WTC11 (cell line): ENCODE measurements around the gene LASP1. TPM values are rescaled to one million over a fixed set of nuclear protein-coding genes. Genes with fewer than 3 reads are reported as not detected.
"Not testable (repeated sequence)": the region's sequence is repeated elsewhere in the genome, so short reads cannot be mapped to it uniquely, and the experiment has no call there.

Source experiments
- ATAC-seq: fragments of 200-7000 bp; cut with Tn5 transposase; 2 replicates; pipeline ENCODE4 v1.10.0; 2021; ENCODE audit warnings: mild to moderate bottlenecking, moderate library complexity
- CTCF ChIA-PET: fragments of 300-600 bp; sonication (Branson Sonifier 250); formaldehyde crosslinking; loops from one replicate; lab custom pipeline; 2021; ENCODE audit warnings: antibody characterized with exemption; lab: Charles Lee
- POLR2A ChIA-PET: fragments of 350-600 bp; sonication (Branson Sonifier 250); formaldehyde crosslinking; loops from one replicate; lab custom pipeline; 2021; ENCODE audit warnings: antibody characterized with exemption; lab: Charles Lee
- DNase-seq: peaks from one replicate; pipeline ENCODE4 v3.0.0; 2021; ENCODE audit warnings: low spot score
- H3K27ac Mint-ChIP-seq: 2 replicates; pipeline ENCODE4 v1.8.0; 2021; ENCODE audit warnings: mixed read lengths
- H3K27me3 Mint-ChIP-seq: 2 replicates; pipeline ENCODE4 v1.8.0; 2021; ENCODE audit warnings: low read depth, mild to moderate bottlenecking, moderate library complexity, mixed read lengths
- H3K36me3 Mint-ChIP-seq: 2 replicates; pipeline ENCODE4 v1.8.0; 2021; ENCODE audit warnings: mixed read lengths
- H3K4me1 Mint-ChIP-seq: 2 replicates; pipeline ENCODE4 v1.8.0; 2022; ENCODE audit warnings: mixed read lengths
- H3K4me3 Mint-ChIP-seq: 2 replicates; pipeline ENCODE4 v1.8.0; 2021; ENCODE audit warnings: mild to moderate bottlenecking, moderate library complexity, mixed read lengths
- H3K9me3 Mint-ChIP-seq: 2 replicates; pipeline ENCODE4 v1.8.0; 2021; ENCODE audit warnings: mixed read lengths
- FOXJ3 ChIP-seq: sonication (generic); formaldehyde crosslinking; IDR thresholded peaks from 2 replicates; pipeline ENCODE4 v1.9.0; 2021; ENCODE audit warnings: missing genetic modification reagents, mild to moderate bottlenecking, borderline replicate concordance
- FOXK1 ChIP-seq: sonication (generic); formaldehyde crosslinking; IDR thresholded peaks from 2 replicates; pipeline ENCODE4 v1.8.0; 2022; ENCODE audit warnings: mild to moderate bottlenecking, moderate library complexity, missing genetic modification reagents
- JAZF1 ChIP-seq: fragments of 250-450 bp; sonication (Bioruptor Pico); IDR thresholded peaks from 2 replicates; pipeline ENCODE4 v1.9.0; 2021; ENCODE audit warnings: moderate library complexity, mild to moderate bottlenecking, inconsistent platforms
- NFATC4 ChIP-seq: fragments of 250-450 bp; sonication (Bioruptor Pico); IDR thresholded peaks from 2 replicates; pipeline ENCODE4 v1.9.0; 2021; ENCODE audit warnings: mild to moderate bottlenecking
- NFYB ChIP-seq: sonication (generic); formaldehyde crosslinking; conservative IDR thresholded peaks from 2 replicates; pipeline ENCODE4 v1.8.0; 2022; ENCODE audit warnings: low read depth, missing genetic modification reagents
- OVOL2 ChIP-seq: fragments of 250-450 bp; sonication (Bioruptor Pico); IDR thresholded peaks from 2 replicates; pipeline ENCODE4 v1.9.0; 2021; ENCODE audit warnings: mild to moderate bottlenecking, borderline replicate concordance
- RELA ChIP-seq: sonication (generic); formaldehyde crosslinking; IDR thresholded peaks from 2 replicates; pipeline ENCODE4 v1.8.1; 2022; ENCODE audit warnings: missing genetic modification reagents, mild to moderate bottlenecking, borderline replicate concordance
- RORB ChIP-seq: fragments of 250-450 bp; sonication (Bioruptor Pico); IDR thresholded peaks from 2 replicates; pipeline ENCODE4 v1.9.0; 2021; ENCODE audit warnings: mild to moderate bottlenecking
- SOX15 ChIP-seq: fragments of 250-450 bp; sonication (Bioruptor Pico); IDR thresholded peaks from 2 replicates; pipeline ENCODE4 v1.9.0; 2021; ENCODE audit warnings: mild to moderate bottlenecking
- TCF7 ChIP-seq: sonication (generic); formaldehyde crosslinking; IDR thresholded peaks from 2 replicates; pipeline ENCODE4 v1.8.0; 2022; ENCODE audit warnings: mild to moderate bottlenecking, low read depth, missing genetic modification reagents, moderate library complexity
- ZNF232 ChIP-seq: sonication (generic); formaldehyde crosslinking; IDR thresholded peaks from 2 replicates; pipeline ENCODE4 v1.8.0; 2022; ENCODE audit warnings: mild to moderate bottlenecking, missing genetic modification reagents
- total RNA-seq: library from RNA; stranded (reverse); gene quantifications from 3 replicates; pipeline ENCODE4 v1.2.3, GENCODE V29; 2021
- TF ChIP-seq, protein P1 (sequence below): fragments of 250-450 bp; sonication (Bioruptor Pico); IDR thresholded peaks from 2 replicates; pipeline ENCODE4 v1.9.0; 2021; ENCODE audit warnings: moderate library complexity, mild to moderate bottlenecking, inconsistent platforms, borderline replicate concordance
- TF ChIP-seq, protein P2 (sequence below): sonication (generic); formaldehyde crosslinking; IDR thresholded peaks from 2 replicates; pipeline ENCODE4 v1.8.1; 2022; ENCODE audit warnings: mild to moderate bottlenecking, moderate library complexity, missing genetic modification reagents
- TF ChIP-seq, protein P3 (sequence below): sonication (generic); formaldehyde crosslinking; IDR thresholded peaks from 2 replicates; pipeline ENCODE4 v1.8.0; 2022; ENCODE audit warnings: mild to moderate bottlenecking, missing genetic modification reagents
- TF ChIP-seq, protein P4 (sequence below): sonication (generic); formaldehyde crosslinking; IDR thresholded peaks from 2 replicates; pipeline ENCODE4 v1.8.1; 2022; ENCODE audit warnings: missing genetic modification reagents, borderline replicate concordance
- TF ChIP-seq, protein P5 (sequence below): fragments of 250-450 bp; sonication (Bioruptor Pico); IDR thresholded peaks from 2 replicates; pipeline ENCODE4 v1.9.0; 2021; ENCODE audit warnings: mild to moderate bottlenecking
- TF ChIP-seq, protein P6 (sequence below): sonication (generic); formaldehyde crosslinking; IDR thresholded peaks from 2 replicates; pipeline ENCODE4 v1.8.1; 2023; ENCODE audit warnings: mild to moderate bottlenecking, missing genetic modification reagents, moderate library complexity

LASP1 gene
- total RNA-seq, 1 experiment from 2014 or later: 139 TPM

DNA sequence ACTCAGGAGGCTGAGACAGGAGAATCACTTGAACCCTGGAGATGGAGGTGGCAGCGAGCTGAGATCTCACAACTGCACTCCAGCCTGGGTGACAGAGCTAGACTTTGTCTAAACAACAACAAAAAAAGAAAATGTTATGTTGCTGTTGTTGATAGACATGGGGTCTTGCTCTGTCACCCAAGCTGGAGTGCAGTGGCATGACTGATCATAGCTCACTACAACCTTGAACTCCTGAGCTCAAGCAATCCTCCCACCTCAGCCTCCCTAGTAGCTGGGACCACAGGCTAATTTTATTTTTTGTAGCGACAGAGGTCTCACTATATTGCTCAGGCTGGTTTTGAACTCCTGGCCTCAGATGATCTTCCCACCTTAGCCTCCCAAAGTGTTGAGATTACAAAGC, 77.3 kb downstream of the LASP1 start:
- Mint-ChIP-seq H3K4me3 (no peak overlapping the region), H3K9me3 (no peaks in the 10 kb centered on the region), H3K4me1 (no peaks in the 10 kb centered on the region), H3K27me3 (no peaks in the 10 kb centered on the region), H3K27ac (no peak overlapping the region), H3K36me3 (no peaks in the 10 kb centered on the region)
- POLR2A ChIA-PET: interaction anchor here (0.6 kb wide), 1 partner anchor 9 kb away, joined by 3 read pairs; no protein-coding TSS in a partner anchor
- ATAC-seq (no peak), DNase-seq (no peak)
- CTCF ChIA-PET: no interaction called here
- no peak for TF ChIP-seq NFYB (CRISPR knock-in tag)

DNA sequence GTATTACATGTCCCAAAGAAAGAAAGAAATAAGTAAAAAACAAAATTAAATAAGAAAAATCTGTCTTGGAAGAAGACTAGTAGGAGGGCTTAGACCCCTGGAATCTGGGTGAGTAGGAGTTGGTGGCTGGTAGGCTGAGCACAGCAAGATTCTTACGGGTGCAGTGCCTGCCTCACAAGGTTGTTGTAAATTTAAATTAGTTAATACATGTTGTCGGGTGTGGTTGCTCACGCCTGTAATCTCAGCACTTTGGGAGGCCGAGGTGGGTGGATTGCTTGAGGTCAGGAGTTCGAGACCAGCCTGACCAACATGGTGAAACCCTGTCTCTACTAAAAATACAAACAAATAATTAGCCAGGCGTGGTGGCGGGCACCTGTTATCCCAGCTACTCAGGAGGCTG, 83.9 kb downstream of the LASP1 start:
- CTCF ChIA-PET, ATAC-seq, H3K9me3 Mint-ChIP-seq, POLR2A ChIA-PET, H3K4me3 Mint-ChIP-seq, H3K4me1 Mint-ChIP-seq, H3K27me3 Mint-ChIP-seq, H3K27ac Mint-ChIP-seq, H3K36me3 Mint-ChIP-seq, DNase-seq: not testable (repeated sequence)

DNA sequence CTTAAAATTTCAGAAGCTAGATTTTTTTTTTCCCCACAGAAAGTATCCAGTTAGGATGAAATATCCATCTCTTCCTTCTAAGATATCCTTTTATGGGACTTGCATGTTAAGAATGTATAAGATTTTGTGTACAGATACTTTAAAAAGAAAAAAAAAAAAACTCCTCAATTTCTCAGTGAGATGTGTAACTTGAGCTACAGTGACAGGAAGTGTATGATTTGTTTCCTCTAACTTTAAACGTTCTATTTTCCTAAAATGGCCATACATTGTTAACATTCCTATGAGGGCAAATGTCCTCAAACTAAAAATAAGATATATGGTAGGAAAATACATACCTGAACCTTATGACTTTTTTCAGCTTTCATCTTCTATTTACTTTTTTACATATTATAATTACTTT, 88.5 kb downstream of the LASP1 start:
- Mint-ChIP-seq H3K27me3 (no peaks in the 10 kb centered on the region), H3K4me3 (no peak overlapping the region), H3K9me3 (no peaks in the 10 kb centered on the region), H3K27ac (no peak overlapping the region), H3K4me1 (no peaks in the 10 kb centered on the region), H3K36me3 (no peaks in the 10 kb centered on the region)
- ChIA-PET CTCF (interaction anchor here (1.9 kb wide), 1 partner anchor 34 kb away, joined by 8 read pairs; the partner anchor contains the start of gene LASP1NB), POLR2A (no interaction called here)
- no peak for ATAC-seq
- DNase-seq: no peak
- TF ChIP-seq TCF7 (CRISPR knock-in tag): no peak
- no peak for TF ChIP-seq RELA

DNA sequence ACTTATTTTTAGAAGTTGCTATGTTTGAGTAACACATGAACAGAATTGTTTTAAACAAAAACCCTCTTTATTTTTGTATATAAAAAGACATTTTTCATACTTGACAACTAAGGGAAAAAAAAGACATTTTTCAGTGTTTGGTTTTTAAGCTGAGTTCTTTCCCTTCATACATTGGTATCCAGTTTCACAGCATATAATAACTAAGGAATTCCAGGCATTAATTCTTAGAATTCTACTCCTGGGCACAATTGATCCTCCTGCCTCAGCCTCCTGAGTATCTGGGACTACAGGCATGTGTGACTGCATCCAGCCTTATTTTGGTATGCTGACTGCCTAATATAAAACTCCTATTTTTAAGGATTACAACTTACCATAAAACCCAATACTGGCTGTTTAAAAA, 88.9 kb downstream of the LASP1 start:
- no peak for DNase-seq
- no peak for ATAC-seq
- ChIA-PET POLR2A (no interaction called here), CTCF (interaction anchor here (1.0 to 1.9 kb wide), 2 partner anchors 24 to 34 kb away, joined by 3 to 8 read pairs; partner anchors contain the start of gene LASP1NB)
- Mint-ChIP-seq H3K9me3 (no peaks in the 10 kb centered on the region), H3K4me1 (no peaks in the 10 kb centered on the region), H3K4me3 (no peak overlapping the region), H3K27ac (no peak overlapping the region), H3K27me3 (no peaks in the 10 kb centered on the region), H3K36me3 (no peaks in the 10 kb centered on the region)
- TF ChIP-seq, protein P1, sequence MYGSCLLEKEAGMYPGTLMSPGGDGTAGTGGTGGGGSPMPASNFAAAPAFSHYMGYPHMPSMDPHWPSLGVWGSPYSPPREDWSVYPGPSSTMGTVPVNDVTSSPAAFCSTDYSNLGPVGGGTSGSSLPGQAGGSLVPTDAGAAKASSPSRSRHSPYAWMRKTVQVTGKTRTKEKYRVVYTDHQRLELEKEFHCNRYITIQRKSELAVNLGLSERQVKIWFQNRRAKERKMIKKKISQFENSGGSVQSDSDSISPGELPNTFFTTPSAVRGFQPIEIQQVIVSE (CRISPR knock-in tag): no peak

DNA sequence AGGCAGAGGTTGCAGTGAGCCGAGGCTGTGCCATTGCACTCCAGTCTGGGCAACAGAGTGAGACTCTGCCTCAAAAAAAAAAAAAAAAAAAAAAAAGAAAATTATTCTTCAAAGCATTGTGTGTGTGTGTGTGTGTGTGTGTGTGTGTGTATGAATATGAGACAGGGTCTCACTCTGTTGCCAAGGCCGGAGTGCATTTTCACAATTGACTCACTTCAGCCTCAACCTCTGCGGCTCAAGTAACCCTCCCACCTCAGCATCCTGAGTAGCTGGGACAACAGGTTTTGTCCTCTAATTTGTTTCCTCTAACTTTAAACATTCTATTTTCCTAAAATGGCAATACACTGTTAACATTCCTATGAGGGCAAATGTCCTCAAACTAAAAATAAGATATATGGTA, 89.7 kb downstream of the LASP1 start:
- Mint-ChIP-seq H3K4me1 (no peaks in the 10 kb centered on the region), H3K27me3 (no peaks in the 10 kb centered on the region), H3K27ac (no peak overlapping the region), H3K9me3 (no peaks in the 10 kb centered on the region), H3K4me3 (no peak overlapping the region), H3K36me3 (no peaks in the 10 kb centered on the region)
- DNase-seq (no peak), ATAC-seq (no peak)
- TF ChIP-seq FOXJ3 (no peak), RORB (CRISPR knock-in tag) (no peak)
- TF ChIP-seq, protein P2, sequence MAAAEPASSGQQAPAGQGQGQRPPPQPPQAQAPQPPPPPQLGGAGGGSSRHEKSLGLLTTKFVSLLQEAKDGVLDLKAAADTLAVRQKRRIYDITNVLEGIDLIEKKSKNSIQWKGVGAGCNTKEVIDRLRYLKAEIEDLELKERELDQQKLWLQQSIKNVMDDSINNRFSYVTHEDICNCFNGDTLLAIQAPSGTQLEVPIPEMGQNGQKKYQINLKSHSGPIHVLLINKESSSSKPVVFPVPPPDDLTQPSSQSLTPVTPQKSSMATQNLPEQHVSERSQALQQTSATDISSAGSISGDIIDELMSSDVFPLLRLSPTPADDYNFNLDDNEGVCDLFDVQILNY: no peak
- ChIA-PET POLR2A (no interaction called here), CTCF (interaction anchor here (1.0 kb wide), 1 partner anchor 24 kb away, joined by 3 read pairs; no protein-coding TSS in a partner anchor)

DNA sequence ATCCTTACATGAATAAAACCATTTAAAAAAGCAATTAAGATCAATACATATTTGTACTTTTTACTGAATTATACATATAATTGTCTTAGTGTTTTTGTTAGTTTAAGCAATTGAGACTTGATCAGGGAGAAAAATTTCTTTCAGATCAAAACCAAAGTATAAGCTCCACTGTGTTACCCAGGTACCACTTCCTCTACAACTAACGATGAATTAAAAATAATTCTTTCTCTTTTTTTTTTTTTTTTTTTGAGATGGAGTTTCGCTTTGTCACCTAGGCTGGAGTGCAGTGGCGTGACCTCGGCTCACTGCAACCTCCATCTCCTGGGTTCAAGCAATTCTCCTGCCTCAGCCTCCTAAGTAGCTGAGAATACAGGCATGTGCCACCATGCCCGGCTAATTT, 90.5 kb downstream of the LASP1 start:
- no peak for DNase-seq
- ChIA-PET POLR2A (interaction anchor here (0.6 kb wide), 1 partner anchor 139 kb away, joined by 3 read pairs; no protein-coding TSS in a partner anchor), CTCF (no interaction called here)
- Mint-ChIP-seq H3K27me3 (no peaks in the 10 kb centered on the region), H3K36me3 (no peaks in the 10 kb centered on the region), H3K4me3 (no peak overlapping the region), H3K4me1 (no peaks in the 10 kb centered on the region), H3K27ac (no peak overlapping the region), H3K9me3 (no peaks in the 10 kb centered on the region)
- no peak for ATAC-seq
- TF ChIP-seq OVOL2 (no peak), NFYB (CRISPR knock-in tag) (no peak), NFATC4 (CRISPR knock-in tag) (no peak), JAZF1 (no peak), ZNF232 (CRISPR knock-in tag) (no peak), SOX15 (CRISPR knock-in tag) (no peak), FOXK1 (no peak)
- TF ChIP-seq, protein P3, sequence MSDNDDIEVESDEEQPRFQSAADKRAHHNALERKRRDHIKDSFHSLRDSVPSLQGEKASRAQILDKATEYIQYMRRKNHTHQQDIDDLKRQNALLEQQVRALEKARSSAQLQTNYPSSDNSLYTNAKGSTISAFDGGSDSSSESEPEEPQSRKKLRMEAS (CRISPR knock-in tag): no peak
- TF ChIP-seq, protein P4, sequence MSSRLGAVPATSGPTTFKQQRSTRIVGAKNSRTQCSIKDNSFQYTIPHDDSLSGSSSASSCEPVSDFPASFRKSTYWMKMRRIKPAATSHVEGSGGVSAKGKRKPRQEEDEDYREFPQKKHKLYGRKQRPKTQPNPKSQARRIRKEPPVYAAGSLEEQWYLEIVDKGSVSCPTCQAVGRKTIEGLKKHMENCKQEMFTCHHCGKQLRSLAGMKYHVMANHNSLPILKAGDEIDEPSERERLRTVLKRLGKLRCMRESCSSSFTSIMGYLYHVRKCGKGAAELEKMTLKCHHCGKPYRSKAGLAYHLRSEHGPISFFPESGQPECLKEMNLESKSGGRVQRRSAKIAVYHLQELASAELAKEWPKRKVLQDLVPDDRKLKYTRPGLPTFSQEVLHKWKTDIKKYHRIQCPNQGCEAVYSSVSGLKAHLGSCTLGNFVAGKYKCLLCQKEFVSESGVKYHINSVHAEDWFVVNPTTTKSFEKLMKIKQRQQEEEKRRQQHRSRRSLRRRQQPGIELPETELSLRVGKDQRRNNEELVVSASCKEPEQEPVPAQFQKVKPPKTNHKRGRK (CRISPR knock-in tag): no peak
- TF ChIP-seq, protein P5, sequence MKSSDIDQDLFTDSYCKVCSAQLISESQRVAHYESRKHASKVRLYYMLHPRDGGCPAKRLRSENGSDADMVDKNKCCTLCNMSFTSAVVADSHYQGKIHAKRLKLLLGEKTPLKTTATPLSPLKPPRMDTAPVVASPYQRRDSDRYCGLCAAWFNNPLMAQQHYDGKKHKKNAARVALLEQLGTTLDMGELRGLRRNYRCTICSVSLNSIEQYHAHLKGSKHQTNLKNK (CRISPR knock-in tag): no peak
- TF ChIP-seq, protein P6, sequence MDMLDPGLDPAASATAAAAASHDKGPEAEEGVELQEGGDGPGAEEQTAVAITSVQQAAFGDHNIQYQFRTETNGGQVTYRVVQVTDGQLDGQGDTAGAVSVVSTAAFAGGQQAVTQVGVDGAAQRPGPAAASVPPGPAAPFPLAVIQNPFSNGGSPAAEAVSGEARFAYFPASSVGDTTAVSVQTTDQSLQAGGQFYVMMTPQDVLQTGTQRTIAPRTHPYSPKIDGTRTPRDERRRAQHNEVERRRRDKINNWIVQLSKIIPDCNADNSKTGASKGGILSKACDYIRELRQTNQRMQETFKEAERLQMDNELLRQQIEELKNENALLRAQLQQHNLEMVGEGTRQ (CRISPR knock-in tag): no peak
